ENCODE results near the gene ANO7. TPM values are rescaled to one million over a fixed set of nuclear protein-coding genes. Genes with fewer than 3 reads are reported as not detected.

Gene ANO7
- total RNA-seq, 2 donors from 2014 or later: 0.99 to 1.6 TPM

DNA sequence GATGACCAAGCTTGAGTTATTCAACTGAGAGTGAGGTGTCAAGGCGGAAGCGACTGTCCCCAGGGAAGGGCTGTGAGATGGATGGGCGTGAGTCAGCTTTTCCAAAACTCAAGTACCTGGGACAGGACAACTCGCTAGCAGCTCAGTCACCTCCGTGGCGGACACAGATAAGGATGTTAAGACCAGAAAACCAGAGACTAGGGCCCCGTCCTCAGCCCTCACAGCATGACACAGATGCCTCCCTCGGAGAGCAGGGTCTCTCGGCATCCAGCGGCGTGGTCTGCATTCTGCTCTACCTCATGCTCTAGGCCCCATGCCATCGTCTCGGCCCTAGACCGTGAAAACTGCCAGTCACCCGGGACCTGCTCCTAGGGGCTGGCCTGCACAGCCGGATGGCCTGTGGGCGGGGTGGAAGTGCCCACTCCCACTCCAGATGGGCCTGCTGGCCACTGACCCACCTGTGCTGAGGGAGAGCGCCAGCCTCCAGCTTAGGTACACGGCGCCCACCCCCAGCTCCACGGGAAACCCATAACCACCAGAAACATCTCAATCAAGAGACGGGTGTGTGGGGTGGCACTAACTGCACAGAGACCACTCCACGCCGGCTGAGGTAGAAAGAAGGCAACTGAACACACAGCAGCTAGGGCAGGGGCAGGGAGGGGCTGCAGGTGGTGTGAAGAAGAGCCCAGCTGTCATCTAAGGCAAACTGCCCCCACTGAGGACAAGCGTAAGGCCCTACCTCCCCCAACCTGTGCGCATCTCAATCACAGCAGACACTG is 39.8 kb downstream of the ANO7 start:
- Histone ChIP-seq H3K4me3 (no peak overlapping the region), H3K36me3 (replicated peaks in 1 of 2; ENCODE audit: insufficient read depth in 1 of 2, low read depth in 2 of 2) (peaks cover 22 to 57% of the 10 kb centered on the region in 2 donors), H3K27me3 (no peaks in the 10 kb centered on the region), H3K27ac (peak overlapping the region in 1 of 4 donors; percentile 1), H3K9me3 (no peaks in the 10 kb centered on the region), H3K4me1 (peaks cover 14% of the 10 kb centered on the region)
- DNase-seq: no peak
- 90% methylated on average over 12 to 26 of the region's 26 CpGs for WGBS, 2 donors
- intact Hi-C loops (cut with DNase I): no loop called here
- TF ChIP-seq POLR2A (IDR thresholded peaks at IDR 0.05): no peak
- TF ChIP-seq, protein P1, sequence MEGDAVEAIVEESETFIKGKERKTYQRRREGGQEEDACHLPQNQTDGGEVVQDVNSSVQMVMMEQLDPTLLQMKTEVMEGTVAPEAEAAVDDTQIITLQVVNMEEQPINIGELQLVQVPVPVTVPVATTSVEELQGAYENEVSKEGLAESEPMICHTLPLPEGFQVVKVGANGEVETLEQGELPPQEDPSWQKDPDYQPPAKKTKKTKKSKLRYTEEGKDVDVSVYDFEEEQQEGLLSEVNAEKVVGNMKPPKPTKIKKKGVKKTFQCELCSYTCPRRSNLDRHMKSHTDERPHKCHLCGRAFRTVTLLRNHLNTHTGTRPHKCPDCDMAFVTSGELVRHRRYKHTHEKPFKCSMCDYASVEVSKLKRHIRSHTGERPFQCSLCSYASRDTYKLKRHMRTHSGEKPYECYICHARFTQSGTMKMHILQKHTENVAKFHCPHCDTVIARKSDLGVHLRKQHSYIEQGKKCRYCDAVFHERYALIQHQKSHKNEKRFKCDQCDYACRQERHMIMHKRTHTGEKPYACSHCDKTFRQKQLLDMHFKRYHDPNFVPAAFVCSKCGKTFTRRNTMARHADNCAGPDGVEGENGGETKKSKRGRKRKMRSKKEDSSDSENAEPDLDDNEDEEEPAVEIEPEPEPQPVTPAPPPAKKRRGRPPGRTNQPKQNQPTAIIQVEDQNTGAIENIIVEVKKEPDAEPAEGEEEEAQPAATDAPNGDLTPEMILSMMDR (IDR thresholded peaks at IDR 0.05): no peak
- no peak for ATAC-seq

DNA sequence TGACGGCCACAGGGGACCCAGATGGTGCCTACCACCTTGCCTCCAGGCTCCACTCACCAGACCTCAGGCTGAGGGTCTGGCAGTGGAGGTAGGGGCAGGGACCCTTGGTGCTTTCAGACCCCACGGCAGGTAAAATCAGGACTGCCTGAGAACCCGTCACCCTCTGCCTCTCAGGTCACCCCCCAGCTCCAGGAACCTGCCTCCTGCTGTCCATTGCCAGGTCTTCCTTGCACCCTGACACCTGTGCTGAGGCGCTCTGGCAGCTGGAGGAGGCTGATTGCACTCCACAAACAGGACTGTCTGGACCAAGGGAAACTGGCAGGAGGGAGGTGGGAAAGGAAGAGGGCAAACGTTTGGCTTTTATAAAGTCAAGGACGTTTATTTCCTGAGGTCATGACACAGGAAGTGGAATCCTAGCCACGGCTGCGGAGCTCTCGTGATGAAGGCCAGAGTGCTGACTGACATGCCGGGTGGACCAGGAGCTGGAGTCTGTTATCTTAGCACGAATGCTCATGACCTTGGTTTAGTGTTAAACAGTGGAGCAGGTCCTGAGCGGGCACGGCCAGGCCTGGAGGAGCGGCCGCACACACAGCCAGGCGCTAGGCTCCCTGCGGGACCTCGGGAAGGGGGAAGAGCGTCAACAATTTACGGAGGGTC is 40.5 kb downstream of the ANO7 start:
- intact Hi-C loops (cut with DNase I): no loop called here

DNA sequence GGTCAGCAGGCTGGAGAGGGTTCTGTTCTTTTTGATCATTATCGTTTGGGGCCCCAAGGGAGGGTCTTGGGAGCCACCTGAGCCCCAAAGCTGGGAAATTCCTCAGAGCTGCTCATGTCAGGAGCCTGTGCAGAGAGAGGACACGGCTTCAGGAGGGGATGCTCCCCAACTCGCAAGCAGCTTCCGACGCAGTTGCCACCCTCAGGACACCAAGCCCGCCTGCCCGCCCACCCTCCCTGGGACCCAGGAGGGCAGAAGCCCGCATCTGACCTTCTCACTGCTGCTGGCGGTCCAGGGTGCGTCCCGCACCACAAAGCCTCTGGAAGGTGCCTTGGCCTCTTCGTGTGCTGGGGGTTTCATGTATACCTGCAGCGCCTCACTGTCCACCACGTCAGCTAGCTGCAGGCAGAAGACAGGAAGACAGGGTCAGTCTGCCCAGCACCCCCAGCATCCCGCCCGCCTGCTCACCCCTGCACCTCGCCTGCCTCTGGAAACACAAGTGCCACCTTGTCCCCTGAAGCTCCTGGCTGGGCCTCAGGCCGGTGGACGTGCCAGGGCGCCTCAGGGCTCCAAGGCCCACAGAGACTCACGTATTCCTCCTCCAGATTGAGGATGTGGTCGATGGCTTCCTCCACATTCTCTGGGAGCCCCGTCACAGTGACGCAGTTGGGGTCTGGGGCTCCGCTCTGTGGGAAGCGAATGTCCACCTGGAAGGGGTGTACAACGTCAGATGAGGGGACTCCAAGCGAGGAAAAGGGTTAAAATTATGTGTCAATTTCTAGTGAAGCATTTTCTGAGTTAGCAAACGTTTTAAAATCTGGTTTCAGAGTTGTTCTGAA is 41.3 kb downstream of the ANO7 start:
- Histone ChIP-seq H3K36me3 (replicated peaks in 1 of 2; ENCODE audit: insufficient read depth in 1 of 2, low read depth in 2 of 2) (peaks cover 32 to 72% of the 10 kb centered on the region in 2 donors), H3K4me3 (no peak overlapping the region), H3K4me1 (peaks cover 2% of the 10 kb centered on the region), H3K27ac (peak overlapping the region in 1 of 4 donors; percentile 1), H3K9me3 (no peaks in the 10 kb centered on the region), H3K27me3 (no peaks in the 10 kb centered on the region)
- ATAC-seq: no peak
- no peak for TF ChIP-seq POLR2A (IDR thresholded peaks at IDR 0.05)
- TF ChIP-seq, protein P1 (IDR thresholded peaks at IDR 0.05): no peak
- DNase-seq: no peak
- WGBS, 2 donors: 86 to 90% methylated on average over 8 to 28 of the region's 29 CpGs
- intact Hi-C loops (cut with DNase I): no loop called here

More for the DNA sequence above, 40.5 kb downstream of the ANO7 start:
- peak overlapping the region in 1 of 4 donors; percentile 1 for H3K27ac ChIP-seq
- no peaks in the 10 kb centered on the region for H3K27me3 ChIP-seq
- no peaks in the 10 kb centered on the region for H3K9me3 ChIP-seq
- DNase-seq (no peak), ATAC-seq (no peak)
- TF ChIP-seq, protein P1 (IDR thresholded peaks at IDR 0.05): no peak
- no peak for TF ChIP-seq POLR2A (IDR thresholded peaks at IDR 0.05)
- peaks cover 24 to 64% of the 10 kb centered on the region in 2 donors for H3K36me3 ChIP-seq (replicated peaks in 1 of 2; ENCODE audit: insufficient read depth in 1 of 2, low read depth in 2 of 2)
- no peak overlapping the region for H3K4me3 ChIP-seq
- 59 to 70% methylated on average over 17 to 20 of the region's 20 CpGs for WGBS, 2 donors
- peaks cover 10% of the 10 kb centered on the region for H3K4me1 ChIP-seq

DNA sequence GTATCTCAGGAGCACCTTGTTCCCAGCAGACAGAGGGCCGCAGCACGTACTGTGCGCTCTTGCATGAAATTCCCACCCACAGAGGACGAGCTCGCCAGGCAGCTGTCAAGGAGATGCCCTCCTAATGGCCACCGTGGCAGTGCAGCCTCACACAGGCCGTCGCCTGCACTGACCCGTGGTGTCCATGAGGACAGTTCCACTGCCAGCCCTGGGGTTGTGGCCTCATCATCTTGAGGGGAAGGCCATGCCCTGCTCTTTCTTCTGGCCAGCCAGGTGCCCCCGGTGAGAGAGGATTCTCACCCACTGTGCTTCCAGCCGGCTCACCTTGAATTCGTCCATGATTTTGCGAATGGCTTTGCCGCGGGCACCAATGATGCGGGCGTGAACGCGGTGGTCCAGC is 42.0 kb downstream of the ANO7 start:
- peaks cover 35 to 78% of the 10 kb centered on the region in 2 donors for H3K36me3 ChIP-seq (replicated peaks in 1 of 2; ENCODE audit: insufficient read depth in 1 of 2, low read depth in 2 of 2)
- peak in 3 of 4 donors; percentile 44 to 52 (median 51) for DNase-seq

More for the DNA sequence above, 42.0 kb downstream of the ANO7 start:
- Histone ChIP-seq H3K9me3 (no peaks in the 10 kb centered on the region), H3K4me3 (no peak overlapping the region), H3K27me3 (no peaks in the 10 kb centered on the region), H3K4me1 (no peaks in the 10 kb centered on the region), H3K27ac (no peak overlapping the region)
- no peak for ATAC-seq
- no peak for TF ChIP-seq POLR2A (IDR thresholded peaks at IDR 0.05)
- TF ChIP-seq, protein P1 (IDR thresholded peaks at IDR 0.05): no peak
- intact Hi-C loops (cut with DNase I): no loop called here
- WGBS, 2 donors: 87 to 91% methylated on average over 16 to 18 of the region's 19 CpGs
